Hematopoietic multipotent progenitor cell (in vitro differentiated cells): ENCODE results near the gene MAPK1. TPM values are rescaled to one million over a fixed set of nuclear protein-coding genes. Genes with fewer than 3 reads are reported as not detected.
"Not testable (repeated sequence)": the region's sequence is repeated elsewhere in the genome, so short reads cannot be mapped to it uniquely, and the experiment has no call there.

Experiments used
- DNase-seq, 3 donors: peaks; one replicate each; pipeline ENCODE4 v3.0.0-alpha.2; 2011 to 2015; ENCODE audit warnings: low read depth in 2 of 3, low spot score in 2 of 3
- total RNA-seq: library from RNA; depleted of rRNA; stranded (reverse); fragments of >200 nt; gene quantifications from one replicate; pipeline ENCODE4 v1.2.3, GENCODE V29; 2012

The MAPK1 gene
- total RNA-seq, 1 donor: 38.8 TPM

- DNase-seq: no peak
These were observed 136.7 kb downstream of the MAPK1 start for GRCh38 chr22:21730535-21731308.

DNA sequence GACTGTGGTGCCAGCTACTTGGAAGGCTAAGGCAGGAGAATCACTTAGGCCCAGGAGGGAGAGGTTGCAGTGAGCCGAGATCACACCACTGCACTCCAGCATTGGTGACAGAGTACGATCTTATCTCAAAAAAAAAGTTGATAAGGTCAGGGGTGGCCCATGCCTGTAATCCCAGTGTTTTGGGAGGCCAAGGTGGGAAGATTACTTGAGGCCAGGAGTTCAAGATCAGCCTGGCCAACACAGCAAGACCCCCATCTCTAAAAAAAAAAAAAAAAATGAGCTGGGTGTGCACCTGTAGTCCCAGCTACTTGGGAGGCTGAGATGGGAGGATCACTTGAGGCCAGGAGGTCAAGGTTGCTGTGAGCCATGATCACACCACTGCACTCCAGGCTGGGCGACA, 138.3 kb downstream of the MAPK1 start:
- not testable (repeated sequence) for DNase-seq

DNA sequence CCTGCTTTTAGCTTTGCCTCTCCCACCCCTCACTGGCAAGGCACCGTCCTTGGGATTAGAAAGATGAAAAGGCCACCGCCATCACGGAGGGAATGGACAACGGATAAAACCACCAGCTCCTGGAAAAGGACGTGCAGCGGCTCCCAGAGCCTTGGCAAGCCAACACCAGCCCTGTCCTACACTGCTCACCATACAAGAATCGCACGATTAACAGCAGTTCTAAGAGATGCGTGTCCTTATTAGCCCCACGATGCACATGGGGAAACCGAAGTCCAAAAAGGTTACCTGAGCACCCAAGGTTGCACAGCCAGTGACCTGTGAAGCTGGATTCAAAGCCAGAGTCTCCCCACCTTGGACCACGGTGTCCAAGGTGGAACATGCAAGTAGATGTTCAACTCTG, 139.2 kb downstream of the MAPK1 start:
- no peak for DNase-seq

GRCh38 chr22:21727768-21728167, 139.7 kb downstream of the MAPK1 start:
- DNase-seq: no peak

GRCh38 chr22:21727159-21727558, 140.3 kb downstream of the MAPK1 start:
- no peak for DNase-seq

DNA sequence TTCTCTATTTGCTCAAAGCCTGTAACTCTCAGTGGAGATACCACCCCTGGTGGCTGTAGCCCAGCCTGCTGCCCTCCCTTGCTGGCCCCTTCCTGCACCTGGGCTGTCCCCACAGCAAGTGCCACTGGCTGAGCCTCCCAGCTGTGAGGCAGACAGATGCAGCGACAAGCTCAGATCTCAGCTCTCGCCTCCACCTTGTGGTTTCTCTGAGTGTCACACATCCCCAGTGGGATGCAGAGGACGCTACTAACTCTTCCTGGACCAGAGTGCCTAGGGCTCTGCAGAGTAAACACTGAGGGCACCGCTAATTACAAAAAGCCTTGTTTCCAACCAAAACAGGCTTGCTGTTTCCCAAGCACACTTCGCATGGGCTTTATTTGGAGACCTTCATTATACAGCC, 140.8 kb downstream of the MAPK1 start:
- peak in 2 of 3 donors; percentile 46 to 59 for DNase-seq

DNA sequence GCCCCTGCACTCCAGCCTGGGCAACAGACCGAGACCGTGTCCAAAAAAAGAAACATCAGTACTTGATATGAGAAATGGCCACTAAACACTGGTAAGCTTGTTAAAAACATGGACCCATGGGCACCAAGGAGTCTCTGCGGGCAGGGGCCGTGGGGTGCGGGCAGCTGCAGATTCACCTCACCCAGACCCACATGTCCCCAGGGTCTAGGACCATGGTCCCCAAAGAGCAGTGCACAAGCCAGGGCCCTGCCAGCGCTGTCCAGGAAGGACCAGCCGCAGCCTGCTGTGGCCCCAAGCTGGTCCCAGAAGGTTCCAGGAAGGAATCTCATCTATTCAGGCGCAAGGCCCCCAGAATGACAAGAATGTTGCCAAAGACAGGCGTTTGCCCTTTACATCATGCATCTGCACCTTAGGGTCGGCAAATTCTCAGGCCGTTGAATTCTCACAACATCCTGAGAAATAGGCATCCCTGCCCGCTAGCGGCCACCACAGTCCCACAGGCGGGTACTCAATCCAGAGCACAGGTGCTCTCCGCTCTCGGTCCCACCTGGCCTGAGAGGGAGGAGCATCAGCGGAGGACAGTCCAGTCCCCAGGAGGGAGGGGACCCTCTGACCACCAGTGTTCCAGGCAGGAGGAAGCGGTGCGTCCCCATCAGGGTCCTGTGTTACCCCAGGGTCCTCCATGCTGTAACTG, 141.3 kb downstream of the MAPK1 start:
- DNase-seq: no peak

- not testable (repeated sequence) for DNase-seq
These were observed 142.9 kb downstream of the MAPK1 start for GRCh38 chr22:21724496-21724895.

- not testable (repeated sequence) for DNase-seq
These were observed 146.1 kb downstream of the MAPK1 start for GRCh38 chr22:21721195-21721852.

GRCh38 chr22:21720191-21720859, 147.1 kb downstream of the MAPK1 start:
- DNase-seq: not testable (repeated sequence)

GRCh38 chr22:21719024-21719423, 148.4 kb downstream of the MAPK1 start:
- no peak for DNase-seq

- DNase-seq: no peak
These were observed 148.9 kb downstream of the MAPK1 start for GRCh38 chr22:21718499-21718898.

DNA sequence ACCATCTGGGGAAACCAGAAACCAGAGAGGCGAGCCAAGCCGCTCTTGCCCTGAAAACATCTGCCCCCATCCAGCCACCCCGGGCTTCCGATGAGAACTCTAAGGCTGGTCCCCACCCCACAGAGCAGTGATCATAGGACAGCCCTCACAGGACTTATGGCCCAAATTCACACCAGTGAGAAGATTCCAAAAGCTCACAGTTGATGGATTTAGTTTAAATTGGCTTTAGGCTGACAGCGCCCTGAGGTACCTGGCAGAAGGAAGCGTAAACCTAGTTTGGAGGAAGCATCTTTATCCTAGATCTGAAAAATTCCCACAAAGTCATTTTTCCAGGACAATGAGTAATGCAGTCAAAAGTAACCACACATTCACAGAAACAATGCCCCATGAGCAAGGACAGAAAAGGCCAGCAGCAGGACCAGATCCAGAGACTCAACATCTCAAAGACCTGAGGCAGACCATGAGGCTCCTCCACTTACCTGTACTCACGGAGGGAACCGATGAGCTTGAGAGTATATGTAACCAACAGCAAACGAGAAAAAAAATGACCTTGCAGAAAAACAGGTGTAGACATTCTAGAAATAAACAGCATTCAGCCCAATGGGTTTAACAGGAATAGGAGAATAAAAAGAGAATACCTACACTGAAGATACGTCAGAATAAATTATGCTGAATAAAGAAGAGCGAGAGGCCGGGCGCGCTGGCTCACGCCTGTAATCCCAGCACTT, 150.9 kb downstream of the MAPK1 start:
- not testable (repeated sequence) for DNase-seq

- DNase-seq: no peak
These were observed 152.7 kb downstream of the MAPK1 start for GRCh38 chr22:21714786-21715185.

- DNase-seq: no peak
These were observed 153.2 kb downstream of the MAPK1 start for GRCh38 chr22:21714059-21714770.

DNA sequence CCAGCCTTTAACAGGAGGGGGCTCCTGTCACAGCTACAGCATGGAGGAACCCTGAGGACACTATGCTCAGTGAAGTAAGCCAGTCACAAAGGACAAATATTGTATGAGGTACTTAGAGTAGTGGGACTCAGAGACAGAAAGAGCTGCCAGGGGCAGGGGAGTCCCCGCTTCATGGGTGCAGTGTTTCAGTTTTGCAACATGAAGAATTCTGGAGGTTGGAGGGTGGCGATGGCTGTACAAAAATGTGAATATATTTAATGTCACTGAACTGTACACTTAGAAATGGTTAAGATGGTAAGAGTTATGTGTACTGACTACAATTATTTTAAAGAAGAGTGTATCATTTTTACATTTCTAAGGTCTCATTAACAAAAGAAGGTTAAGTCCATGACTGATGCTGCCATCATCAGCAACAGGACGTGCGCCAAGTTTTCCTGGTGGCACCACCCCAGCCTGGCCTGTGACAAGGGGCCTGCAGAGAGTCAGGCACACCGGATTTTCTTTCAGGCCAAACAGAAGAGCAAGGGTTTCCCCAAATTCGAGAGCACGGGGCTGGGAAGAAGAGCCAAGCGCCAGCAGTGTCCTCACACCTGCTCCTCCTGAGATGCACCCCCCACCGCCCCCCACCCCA, 153.9 kb downstream of the MAPK1 start:
- DNase-seq: no peak

DNA sequence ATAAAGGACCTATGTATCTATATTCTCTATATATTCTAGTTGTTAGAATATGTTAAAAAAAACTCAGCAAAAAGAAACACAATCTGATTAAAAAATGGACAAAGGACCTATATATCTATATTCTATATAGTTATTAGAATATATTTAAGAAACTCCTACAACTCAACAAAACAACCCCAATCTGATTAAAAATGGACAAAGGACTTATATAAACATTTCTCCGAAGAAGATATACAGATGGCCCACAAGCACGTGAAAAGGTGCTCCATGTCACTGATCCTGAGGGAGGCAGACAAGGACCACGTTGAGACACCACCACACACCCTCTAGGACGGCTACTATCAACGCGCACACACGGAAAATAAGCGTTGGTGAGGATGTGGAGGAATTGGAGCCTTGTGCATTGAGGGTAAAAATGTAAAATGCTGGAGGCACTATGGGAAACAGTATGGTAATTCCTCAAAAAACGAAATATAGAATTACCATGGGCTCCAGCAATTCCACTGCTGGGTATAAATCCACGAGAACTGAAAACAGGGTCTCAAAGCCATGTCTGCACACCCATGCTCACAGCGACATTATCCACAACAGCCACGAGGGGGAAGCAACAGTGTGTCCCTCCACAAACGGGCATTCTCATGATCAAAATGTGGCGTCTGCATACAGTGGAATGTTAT, 154.6 kb downstream of the MAPK1 start:
- peak in 2 of 3 donors; percentile 68 to 81 for DNase-seq

DNA sequence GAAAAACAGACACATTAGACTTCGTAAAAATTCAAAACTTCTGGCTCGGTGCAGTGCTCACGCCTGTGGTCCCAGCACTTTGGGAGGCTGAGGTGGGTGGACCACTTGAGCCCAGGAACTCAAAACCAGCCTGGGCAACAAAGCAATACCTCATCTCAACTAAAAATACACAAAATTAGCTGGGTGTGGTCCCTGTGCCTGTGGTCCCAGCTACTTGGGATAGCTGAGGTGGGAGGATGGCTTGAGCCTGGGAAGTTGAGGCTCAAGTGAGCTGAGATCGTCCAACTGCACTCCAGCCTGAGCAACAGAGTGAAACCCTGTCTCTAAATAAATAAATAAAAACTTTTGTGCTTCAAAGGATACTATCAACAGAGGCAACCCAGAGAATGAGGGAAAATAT, 155.6 kb downstream of the MAPK1 start:
- DNase-seq: no peak

DNA sequence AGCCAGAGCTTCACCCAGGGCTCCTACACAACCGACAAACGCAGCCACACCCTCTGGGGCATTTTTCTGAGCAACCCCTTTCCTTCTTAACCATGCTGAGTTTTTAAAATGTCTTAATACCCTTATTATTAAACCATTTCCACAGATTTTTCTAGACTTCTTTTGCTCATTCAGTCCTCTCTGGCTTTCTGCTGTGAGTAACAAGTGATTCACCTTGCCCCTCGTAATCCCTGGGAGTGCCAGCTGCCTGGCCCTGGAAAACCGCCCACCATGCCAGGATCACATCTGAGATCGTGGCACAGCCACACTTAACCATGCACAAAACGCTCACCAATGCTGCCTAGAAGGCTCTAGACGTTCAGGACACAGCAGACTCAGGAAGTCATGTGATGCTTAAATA, 157.3 kb downstream of the MAPK1 start:
- DNase-seq: no peak
